ENCODE data around the gene NOC2L.

NOC2L gene

GRCh38 chr1:958823-959730 is at the start of gene NOC2L:
Gene NOC2L, minus strand, starts transcription at chr1:959256. Its CDS starts 16 bp downstream, at chr1:959240.
- Histone ChIP-seq H3K9me3 (ENCODE audit: control insufficient read depth, low read length) (no peaks in the 10 kb centered on the region), H3K4me3 (ENCODE audit: low read length) (peak within 1 kb of the TSS; percentile 86), H3K9ac (ENCODE audit: low read length) (peak within 1 kb of the TSS; percentile 82), H3K4me1 (ENCODE audit: control insufficient read depth, insufficient read depth, low read length) (peaks cover 14% of the 10 kb centered on the region), H3K27me3 (ENCODE audit: control insufficient read depth, insufficient read depth, low read length) (no peaks in the 10 kb centered on the region), H3K36me3 (ENCODE audit: control insufficient read depth, insufficient read depth, low read length) (peaks cover 12% of the 10 kb centered on the region)

GRCh38 chr1:1006305-1007159 is 47.5 kb upstream of the NOC2L start:
- Histone ChIP-seq H3K4me1 (ENCODE audit: control insufficient read depth, insufficient read depth, low read length) (peaks cover 33% of the 10 kb centered on the region), H3K36me3 (ENCODE audit: control insufficient read depth, insufficient read depth, low read length) (no peaks in the 10 kb centered on the region), H3K9ac (ENCODE audit: low read length) (peak overlapping the region; percentile 28), H3K27me3 (ENCODE audit: control insufficient read depth, insufficient read depth, low read length) (peaks cover 30% of the 10 kb centered on the region), H3K4me3 (ENCODE audit: low read length) (no peak overlapping the region), H3K9me3 (ENCODE audit: control insufficient read depth, low read length) (no peaks in the 10 kb centered on the region)

GRCh38 chr1:1005774-1006304 is 46.8 kb upstream of the NOC2L start:
- Histone ChIP-seq H3K9me3 (ENCODE audit: control insufficient read depth, low read length) (no peaks in the 10 kb centered on the region), H3K9ac (ENCODE audit: low read length) (peak overlapping the region; percentile 28), H3K36me3 (ENCODE audit: control insufficient read depth, insufficient read depth, low read length) (no peaks in the 10 kb centered on the region), H3K4me3 (ENCODE audit: low read length) (no peak overlapping the region), H3K4me1 (ENCODE audit: control insufficient read depth, insufficient read depth, low read length) (peaks cover 39% of the 10 kb centered on the region), H3K27me3 (ENCODE audit: control insufficient read depth, insufficient read depth, low read length) (peaks cover 37% of the 10 kb centered on the region)

- Histone ChIP-seq H3K4me3 (ENCODE audit: low read length) (peak overlapping the region; percentile 28), H3K9me3 (ENCODE audit: control insufficient read depth, low read length) (no peaks in the 10 kb centered on the region), H3K9ac (ENCODE audit: low read length) (no peak overlapping the region), H3K4me1 (ENCODE audit: control insufficient read depth, insufficient read depth, low read length) (peaks cover 46% of the 10 kb centered on the region), H3K27me3 (ENCODE audit: control insufficient read depth, insufficient read depth, low read length) (peaks cover 44% of the 10 kb centered on the region), H3K36me3 (ENCODE audit: control insufficient read depth, insufficient read depth, low read length) (no peaks in the 10 kb centered on the region)
Measured at GRCh38 chr1:1004780-1005697, 46.0 kb upstream of the NOC2L start.

- peaks cover 47% of the 10 kb centered on the region for H3K4me1 ChIP-seq (ENCODE audit: control insufficient read depth, insufficient read depth, low read length)
- H3K36me3 ChIP-seq (ENCODE audit: control insufficient read depth, insufficient read depth, low read length) = no peaks in the 10 kb centered on the region
- H3K9me3 ChIP-seq (ENCODE audit: control insufficient read depth, low read length) = no peaks in the 10 kb centered on the region
- H3K27me3 ChIP-seq (ENCODE audit: control insufficient read depth, insufficient read depth, low read length) = peaks cover 48% of the 10 kb centered on the region
- H3K9ac ChIP-seq (ENCODE audit: low read length) = no peak overlapping the region
- no peak overlapping the region for H3K4me3 ChIP-seq (ENCODE audit: low read length)
Measured at GRCh38 chr1:1004420-1004779, 45.3 kb upstream of the NOC2L start.

- H3K27me3 ChIP-seq (ENCODE audit: control insufficient read depth, insufficient read depth, low read length) = peaks cover 54% of the 10 kb centered on the region
- no peak overlapping the region for H3K9ac ChIP-seq (ENCODE audit: low read length)
- peaks cover 51% of the 10 kb centered on the region for H3K4me1 ChIP-seq (ENCODE audit: control insufficient read depth, insufficient read depth, low read length)
- no peaks in the 10 kb centered on the region for H3K36me3 ChIP-seq (ENCODE audit: control insufficient read depth, insufficient read depth, low read length)
- H3K4me3 ChIP-seq (ENCODE audit: low read length) = no peak overlapping the region
- H3K9me3 ChIP-seq (ENCODE audit: control insufficient read depth, low read length) = no peaks in the 10 kb centered on the region
Measured at GRCh38 chr1:1003618-1004419, 44.8 kb upstream of the NOC2L start.

- peaks cover 46% of the 10 kb centered on the region for H3K4me1 ChIP-seq (ENCODE audit: control insufficient read depth, insufficient read depth, low read length)
- H3K9ac ChIP-seq (ENCODE audit: low read length) = peak overlapping the region; percentile 34
- H3K27me3 ChIP-seq (ENCODE audit: control insufficient read depth, insufficient read depth, low read length) = peaks cover 74% of the 10 kb centered on the region
Measured at GRCh38 chr1:1001057-1001783, 42.2 kb upstream of the NOC2L start.

GRCh38 chr1:1000357-1001056 is 41.5 kb upstream of the NOC2L start:
- Histone ChIP-seq H3K9me3 (ENCODE audit: control insufficient read depth, low read length) (no peaks in the 10 kb centered on the region), H3K9ac (ENCODE audit: low read length) (peak overlapping the region; percentile 51), H3K4me1 (ENCODE audit: control insufficient read depth, insufficient read depth, low read length) (peaks cover 39% of the 10 kb centered on the region), H3K27me3 (ENCODE audit: control insufficient read depth, insufficient read depth, low read length) (peaks cover 79% of the 10 kb centered on the region), H3K4me3 (ENCODE audit: low read length) (no peak overlapping the region), H3K36me3 (ENCODE audit: control insufficient read depth, insufficient read depth, low read length) (no peaks in the 10 kb centered on the region)

More at GRCh38 chr1:1001057-1001783, 42.2 kb upstream of the NOC2L start:
- Histone ChIP-seq H3K36me3 (ENCODE audit: control insufficient read depth, insufficient read depth, low read length) (no peaks in the 10 kb centered on the region), H3K9me3 (ENCODE audit: control insufficient read depth, low read length) (no peaks in the 10 kb centered on the region), H3K4me3 (ENCODE audit: low read length) (no peak overlapping the region)

- H3K4me1 ChIP-seq (ENCODE audit: control insufficient read depth, insufficient read depth, low read length) = peaks cover 33% of the 10 kb centered on the region
- H3K36me3 ChIP-seq (ENCODE audit: control insufficient read depth, insufficient read depth, low read length) = no peaks in the 10 kb centered on the region
- peak within 1 kb of the TSS; percentile 51 for H3K9ac ChIP-seq (ENCODE audit: low read length)
- H3K27me3 ChIP-seq (ENCODE audit: control insufficient read depth, insufficient read depth, low read length) = peaks cover 73% of the 10 kb centered on the region
- H3K4me3 ChIP-seq (ENCODE audit: low read length) = no peak within 1 kb of the TSS
- no peaks in the 10 kb centered on the region for H3K9me3 ChIP-seq (ENCODE audit: control insufficient read depth, low read length)
Measured at GRCh38 chr1:999725-1000356, 40.8 kb upstream of the NOC2L start, which contains the start of gene HES4. Gene HES4, minus strand, starts transcription at chr1:1000097. Its CDS starts 124 bp downstream, at chr1:999973.

Measured in mucosa of stomach (tissue), 1 donor.